OCI-LY7 (cell line): ENCODE results near the gene TMOD3. TPM values are rescaled to one million over a fixed set of nuclear protein-coding genes. Genes with fewer than 3 reads are reported as not detected.

Source experiments
- BruUV-seq: library from RNA; stranded (reverse); fragments of 400-500 nt; replicated peaks from 2 replicates; lab custom pipeline; 2021; lab: Mats Ljungman, UMichigan
- CTCF ChIA-PET: fragments of 300-600 bp; sonication (Branson Sonifier 250); formaldehyde crosslinking; loops from one replicate; lab custom pipeline; 2022; ENCODE audit warnings: antibody characterized with exemption; ENCODE audit not compliant: unreplicated experiment; lab: Charles Lee
- POLR2A ChIA-PET: fragments of 300-600 bp; sonication (Branson Sonifier 250); formaldehyde crosslinking; loops from one replicate; lab custom pipeline; 2022; ENCODE audit warnings: antibody characterized with exemption; lab: Charles Lee
- DNase-seq: peaks from one replicate; pipeline ENCODE4 v3.0.0-alpha.2; 2015; ENCODE audit warnings: low spot score
- H2AFZ ChIP-seq: fragments of 200-600 bp; sonication (generic), shearing (Covaris generic); 2 replicates; pipeline ENCODE4 v1.6.1; 2014; ENCODE audit warnings: mild to moderate bottlenecking, antibody characterized with exemption, low read length, moderate library complexity
- H3K27ac ChIP-seq: fragments of 200-600 bp; sonication (generic); 2 replicates; pipeline ENCODE4 v1.5.1; 2014; ENCODE audit warnings: mixed run types, low read depth, mild to moderate bottlenecking, moderate library complexity, low read length, inconsistent platforms; ENCODE audit not compliant: poor library complexity, severe bottlenecking
- H3K36me3 ChIP-seq: fragments of 200-600 bp; sonication (generic); 2 replicates; pipeline ENCODE4 v1.6.1; 2014; ENCODE audit warnings: mild to moderate bottlenecking, antibody characterized with exemption, low read length, moderate library complexity, mixed read lengths; ENCODE audit not compliant: insufficient read depth
- H3K4me1 ChIP-seq: fragments of 200-600 bp; sonication (generic); 2 replicates; pipeline ENCODE4 v1.5.1; 2014; ENCODE audit warnings: mild to moderate bottlenecking, low read length; ENCODE audit not compliant: insufficient read depth, poor library complexity, severe bottlenecking
- H3K4me2 ChIP-seq: fragments of 200-600 bp; sonication (generic); 2 replicates; pipeline ENCODE4 v1.6.1; 2014; ENCODE audit warnings: mild to moderate bottlenecking, low read length
- H3K4me3 ChIP-seq: fragments of 200-600 bp; sonication (generic); 2 replicates; pipeline ENCODE4 v1.5.1; 2014; ENCODE audit warnings: mild to moderate bottlenecking, low read depth, low read length; ENCODE audit not compliant: poor library complexity, severe bottlenecking
- H3K79me2 ChIP-seq: fragments of 200-600 bp; sonication (generic); 2 replicates; pipeline ENCODE4 v1.6.1; 2016; ENCODE audit warnings: low read depth, mild to moderate bottlenecking, low read length, moderate library complexity, mixed read lengths; ENCODE audit not compliant: insufficient read depth
- H3K9me2 ChIP-seq: fragments of 200-600 bp; sonication (generic); 2 replicates; pipeline ENCODE4 v1.6.1; 2016; ENCODE audit warnings: mild to moderate bottlenecking, low read length, mixed read lengths; ENCODE audit not compliant: insufficient read depth
- H3K9me3 ChIP-seq: fragments of 200-600 bp; sonication (generic); 2 replicates; pipeline ENCODE4 v1.6.1; 2014; ENCODE audit warnings: mild to moderate bottlenecking, mixed run types, low read length, mixed read lengths
- H4K20me1 ChIP-seq: fragments of 200-600 bp; sonication (generic); 2 replicates; pipeline ENCODE4 v1.6.1; 2014; ENCODE audit warnings: mild to moderate bottlenecking, antibody characterized with exemption, low read length, moderate library complexity, mixed read lengths; ENCODE audit not compliant: insufficient read depth
- CTCF ChIP-seq: fragments of 200-600 bp; sonication (generic); conservative IDR thresholded peaks from 2 replicates; pipeline ENCODE4 v1.5.1; 2014; ENCODE audit warnings: mild to moderate bottlenecking, antibody characterized with exemption, low read length, moderate library complexity, mixed read lengths
- EZH2phosphoT487 ChIP-seq: fragments of 200-600 bp; sonication (generic); IDR thresholded peaks from 2 replicates; pipeline ENCODE4 v1.6.1; 2018; ENCODE audit warnings: low read depth, borderline replicate concordance, mild to moderate bottlenecking, mixed run types, antibody characterized with exemption, low read length, moderate library complexity, mixed read lengths
- intact Hi-C: fragments of 100-400 bp; cut with micrococcal nuclease; formaldehyde crosslinking; loops from one replicate; pipeline ENCODE4 v1.10.0; 2022; ENCODE audit not compliant: unreplicated experiment
- total RNA-seq, 2 experiments: library from RNA; depleted of rRNA in 1 of 2; stranded (reverse); fragments of >200 nt in 1 of 2; shearing (Covaris generic) in 1 of 2; gene quantifications; 2 replicates each; pipeline ENCODE4 v1.2.3, GENCODE V29; 2014 to 2022

The TMOD3 gene
- total RNA-seq, 2 experiments from 2014 or later: 17.4 to 30.5 TPM

- POLR2A ChIA-PET: interaction anchor here (0.5 to 0.7 kb wide), 2 partner anchors 354 to 788 kb away, joined by 3 to 4 read pairs; no protein-coding TSS in a partner anchor
- intact Hi-C loops: no loop called here
- CTCF ChIA-PET: no interaction called here
These were observed 59.2 kb downstream of the TMOD3 start for GRCh38 chr15:51888593-51889195.

GRCh38 chr15:51889486-51889885, 60.0 kb downstream of the TMOD3 start:
- TF ChIP-seq EZH2phosphoT487 (no peak), CTCF (no peak)
- no TSS peak for BruUV-seq
- POLR2A ChIA-PET: interaction anchor here (0.8 kb wide), 1 partner anchor 33 kb away, joined by 3 read pairs; no protein-coding TSS in a partner anchor

More at GRCh38 chr15:51888593-51889195, 59.2 kb downstream of the TMOD3 start:
- TF ChIP-seq CTCF: peak; percentile 99
- no peak for TF ChIP-seq EZH2phosphoT487
- H2AFZ ChIP-seq: no peak overlapping the region
- no peaks in the 10 kb centered on the region for H3K79me2 ChIP-seq
- H3K9me2 ChIP-seq: no peaks in the 10 kb centered on the region
- no peaks in the 10 kb centered on the region for H4K20me1 ChIP-seq
- no peak overlapping the region for H3K4me3 ChIP-seq
- peak; percentile 41 for DNase-seq
- H3K9me3 ChIP-seq: no peaks in the 10 kb centered on the region
- peaks cover 28% of the 10 kb centered on the region; the same call in 1 of the 2 replicates for H3K36me3 ChIP-seq
- H3K4me2 ChIP-seq: no peak overlapping the region
- peaks cover 3% of the 10 kb centered on the region for H3K4me1 ChIP-seq
- no peak overlapping the region for H3K27ac ChIP-seq
- no TSS peak for BruUV-seq

GRCh38 chr15:51904421-51904820, 75.0 kb downstream of the TMOD3 start:
- Histone ChIP-seq H2AFZ (no peak overlapping the region), H4K20me1 (no peaks in the 10 kb centered on the region), H3K4me2 (no peak overlapping the region), H3K9me3 (no peaks in the 10 kb centered on the region), H3K27ac (no peak overlapping the region), H3K79me2 (no peaks in the 10 kb centered on the region), H3K9me2 (no peaks in the 10 kb centered on the region), H3K4me3 (no peak overlapping the region), H3K4me1 (no peaks in the 10 kb centered on the region), H3K36me3 (peaks cover 37% of the 10 kb centered on the region)
- BruUV-seq: no TSS peak
- DNase-seq: no peak
- no peak for TF ChIP-seq EZH2phosphoT487
- TF ChIP-seq CTCF: no peak
- ChIA-PET CTCF (no interaction called here), POLR2A (interaction anchor here (0.6 to 0.9 kb wide), 2 partner anchors 125 to 787 kb away, joined by 3 read pairs; no protein-coding TSS in a partner anchor)
- intact Hi-C loops: loop anchor here (10.0 kb wide), 1 partner anchor 250 kb away; no protein-coding TSS in a partner anchor

More at GRCh38 chr15:51889486-51889885, 60.0 kb downstream of the TMOD3 start:
- Histone ChIP-seq H3K79me2 (no peaks in the 10 kb centered on the region), H3K9me2 (no peaks in the 10 kb centered on the region), H3K27ac (no peak overlapping the region), H3K4me2 (no peak overlapping the region), H4K20me1 (no peaks in the 10 kb centered on the region), H3K36me3 (peaks cover 36% of the 10 kb centered on the region; the same call in 1 of the 2 replicates), H3K9me3 (no peaks in the 10 kb centered on the region), H3K4me3 (no peak overlapping the region), H3K4me1 (peaks cover 3% of the 10 kb centered on the region), H2AFZ (no peak overlapping the region)
- CTCF ChIA-PET: no interaction called here
- no peak for DNase-seq
- intact Hi-C loops: no loop called here
